HL-60 (cell line): ENCODE data around the gene CNOT8.

Source experiments
- CTCF ChIP-seq: IDR thresholded peaks from one replicate; pipeline ENCODE4 v1.5.1; 2011; ENCODE audit warnings: low read length, control low read depth, inconsistent platforms; ENCODE audit not compliant: insufficient read depth
- POLR2AphosphoS5 ChIP-seq: IDR thresholded peaks from 2 replicates; pipeline ENCODE4 v1.6.1; 2012; ENCODE audit warnings: low read depth
- REST ChIP-seq: IDR thresholded peaks from 2 replicates; pipeline ENCODE4 v1.6.1; 2012; ENCODE audit warnings: low read depth; ENCODE audit not compliant: insufficient replicate concordance

DNA sequence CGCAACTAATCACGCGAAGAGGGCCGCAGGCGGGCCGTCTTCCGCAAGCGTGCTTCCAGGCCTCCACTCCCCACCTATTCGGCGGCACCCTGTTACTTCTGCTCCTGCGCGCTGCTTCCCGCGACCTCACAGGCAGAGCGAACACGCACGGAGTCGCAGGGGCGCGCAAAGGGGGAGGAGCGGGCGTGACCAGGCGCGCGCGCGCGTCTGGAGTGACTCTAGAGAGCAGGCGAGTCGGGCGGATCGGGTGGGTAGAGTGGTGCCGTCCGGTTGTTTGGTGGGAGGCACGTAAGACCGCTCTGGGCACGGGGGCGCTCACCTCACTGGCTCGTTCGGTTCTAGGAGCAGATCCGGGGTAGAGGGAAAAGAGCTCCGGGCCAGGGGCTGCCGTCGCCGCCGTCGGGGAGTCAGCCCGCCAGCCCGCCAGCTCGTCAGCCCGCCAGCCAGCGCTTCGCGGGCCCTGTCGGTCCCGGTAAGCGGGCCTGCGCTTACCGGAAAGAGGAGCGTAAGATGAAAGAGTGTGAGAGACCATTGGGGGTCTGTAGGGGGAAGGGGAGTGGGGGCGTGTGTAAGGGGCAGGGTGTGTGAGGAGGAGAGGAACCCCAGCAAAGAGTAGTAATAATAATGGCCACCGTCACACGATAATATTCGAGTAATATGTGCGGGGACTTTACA is at the start of gene CNOT8:
- TF ChIP-seq CTCF (no peak), POLR2AphosphoS5 (peak; percentile 95), REST (peak; percentile 15)
